Hepatocyte (in vitro differentiated cells): Measurements from ENCODE around the gene BCL10.

Experiments
- EZH2phosphoT487 ChIP-seq: fragments of 200-600 bp; sonication (generic); IDR thresholded peaks from one replicate; pipeline ENCODE4 v1.6.1; 2018; ENCODE audit warnings: antibody characterized with exemption, mild to moderate bottlenecking, low read depth, moderate library complexity; ENCODE audit not compliant: unreplicated experiment, severe bottlenecking
- TF ChIP-seq, protein P1 (sequence below): fragments of 200-600 bp; sonication (generic); IDR thresholded peaks from 2 replicates; pipeline ENCODE4 v1.5.1; 2016; ENCODE audit warnings: antibody characterized with exemption, mild to moderate bottlenecking; ENCODE audit not compliant: poor library complexity

DNA sequence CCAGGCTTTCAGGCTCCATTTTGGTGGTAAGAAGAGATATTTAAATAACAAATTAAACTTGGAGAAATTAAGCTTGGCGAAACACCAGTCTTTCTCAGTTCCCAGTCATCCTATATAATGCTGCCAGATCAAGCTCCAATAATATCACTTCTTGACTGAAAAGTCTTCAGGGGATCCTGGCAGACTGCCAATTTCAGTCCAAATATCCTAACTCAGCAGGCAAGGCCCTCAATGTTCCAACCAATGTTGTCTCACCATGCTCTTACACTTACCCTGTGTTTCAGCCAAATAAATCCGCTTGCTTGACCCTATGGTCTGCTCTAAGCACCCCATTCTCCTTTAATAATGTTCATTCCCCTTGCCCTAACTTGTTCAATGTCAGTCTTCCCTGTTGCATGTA, 39.9 kb upstream of the BCL10 start:
- TF ChIP-seq, protein P1, sequence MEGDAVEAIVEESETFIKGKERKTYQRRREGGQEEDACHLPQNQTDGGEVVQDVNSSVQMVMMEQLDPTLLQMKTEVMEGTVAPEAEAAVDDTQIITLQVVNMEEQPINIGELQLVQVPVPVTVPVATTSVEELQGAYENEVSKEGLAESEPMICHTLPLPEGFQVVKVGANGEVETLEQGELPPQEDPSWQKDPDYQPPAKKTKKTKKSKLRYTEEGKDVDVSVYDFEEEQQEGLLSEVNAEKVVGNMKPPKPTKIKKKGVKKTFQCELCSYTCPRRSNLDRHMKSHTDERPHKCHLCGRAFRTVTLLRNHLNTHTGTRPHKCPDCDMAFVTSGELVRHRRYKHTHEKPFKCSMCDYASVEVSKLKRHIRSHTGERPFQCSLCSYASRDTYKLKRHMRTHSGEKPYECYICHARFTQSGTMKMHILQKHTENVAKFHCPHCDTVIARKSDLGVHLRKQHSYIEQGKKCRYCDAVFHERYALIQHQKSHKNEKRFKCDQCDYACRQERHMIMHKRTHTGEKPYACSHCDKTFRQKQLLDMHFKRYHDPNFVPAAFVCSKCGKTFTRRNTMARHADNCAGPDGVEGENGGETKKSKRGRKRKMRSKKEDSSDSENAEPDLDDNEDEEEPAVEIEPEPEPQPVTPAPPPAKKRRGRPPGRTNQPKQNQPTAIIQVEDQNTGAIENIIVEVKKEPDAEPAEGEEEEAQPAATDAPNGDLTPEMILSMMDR = no peak
- no peak for TF ChIP-seq EZH2phosphoT487
